ENCODE data around the gene RIPPLY3.

GRCh38 chr21:37041706-37042271 is 35.3 kb downstream of the RIPPLY3 start:
- TF ChIP-seq CTCF (IDR thresholded peaks at IDR 0.05) (no peak), POLR2A (IDR thresholded peaks at IDR 0.05) (no peak)
